Measurements from ENCODE around the gene OPTN. TPM values are rescaled to one million over a fixed set of nuclear protein-coding genes. Genes with fewer than 3 reads are reported as not detected.

OPTN gene
- total and polyA plus RNA-seq, 2 of the 8 experiments (the other 6 are each of a cell fraction or from before 2014, with no cell fraction given), result 4.8 to 20.1 TPM

GRCh38 chr10:13147161-13147560 is 47.2 kb downstream of the OPTN start (continued):
- TF ChIP-seq, protein P1, sequence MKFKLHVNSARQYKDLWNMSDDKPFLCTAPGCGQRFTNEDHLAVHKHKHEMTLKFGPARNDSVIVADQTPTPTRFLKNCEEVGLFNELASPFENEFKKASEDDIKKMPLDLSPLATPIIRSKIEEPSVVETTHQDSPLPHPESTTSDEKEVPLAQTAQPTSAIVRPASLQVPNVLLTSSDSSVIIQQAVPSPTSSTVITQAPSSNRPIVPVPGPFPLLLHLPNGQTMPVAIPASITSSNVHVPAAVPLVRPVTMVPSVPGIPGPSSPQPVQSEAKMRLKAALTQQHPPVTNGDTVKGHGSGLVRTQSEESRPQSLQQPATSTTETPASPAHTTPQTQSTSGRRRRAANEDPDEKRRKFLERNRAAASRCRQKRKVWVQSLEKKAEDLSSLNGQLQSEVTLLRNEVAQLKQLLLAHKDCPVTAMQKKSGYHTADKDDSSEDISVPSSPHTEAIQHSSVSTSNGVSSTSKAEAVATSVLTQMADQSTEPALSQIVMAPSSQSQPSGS (IDR thresholded peaks at IDR 0.05; ENCODE audit: low read length), result no peak
- TF ChIP-seq, protein P2, sequence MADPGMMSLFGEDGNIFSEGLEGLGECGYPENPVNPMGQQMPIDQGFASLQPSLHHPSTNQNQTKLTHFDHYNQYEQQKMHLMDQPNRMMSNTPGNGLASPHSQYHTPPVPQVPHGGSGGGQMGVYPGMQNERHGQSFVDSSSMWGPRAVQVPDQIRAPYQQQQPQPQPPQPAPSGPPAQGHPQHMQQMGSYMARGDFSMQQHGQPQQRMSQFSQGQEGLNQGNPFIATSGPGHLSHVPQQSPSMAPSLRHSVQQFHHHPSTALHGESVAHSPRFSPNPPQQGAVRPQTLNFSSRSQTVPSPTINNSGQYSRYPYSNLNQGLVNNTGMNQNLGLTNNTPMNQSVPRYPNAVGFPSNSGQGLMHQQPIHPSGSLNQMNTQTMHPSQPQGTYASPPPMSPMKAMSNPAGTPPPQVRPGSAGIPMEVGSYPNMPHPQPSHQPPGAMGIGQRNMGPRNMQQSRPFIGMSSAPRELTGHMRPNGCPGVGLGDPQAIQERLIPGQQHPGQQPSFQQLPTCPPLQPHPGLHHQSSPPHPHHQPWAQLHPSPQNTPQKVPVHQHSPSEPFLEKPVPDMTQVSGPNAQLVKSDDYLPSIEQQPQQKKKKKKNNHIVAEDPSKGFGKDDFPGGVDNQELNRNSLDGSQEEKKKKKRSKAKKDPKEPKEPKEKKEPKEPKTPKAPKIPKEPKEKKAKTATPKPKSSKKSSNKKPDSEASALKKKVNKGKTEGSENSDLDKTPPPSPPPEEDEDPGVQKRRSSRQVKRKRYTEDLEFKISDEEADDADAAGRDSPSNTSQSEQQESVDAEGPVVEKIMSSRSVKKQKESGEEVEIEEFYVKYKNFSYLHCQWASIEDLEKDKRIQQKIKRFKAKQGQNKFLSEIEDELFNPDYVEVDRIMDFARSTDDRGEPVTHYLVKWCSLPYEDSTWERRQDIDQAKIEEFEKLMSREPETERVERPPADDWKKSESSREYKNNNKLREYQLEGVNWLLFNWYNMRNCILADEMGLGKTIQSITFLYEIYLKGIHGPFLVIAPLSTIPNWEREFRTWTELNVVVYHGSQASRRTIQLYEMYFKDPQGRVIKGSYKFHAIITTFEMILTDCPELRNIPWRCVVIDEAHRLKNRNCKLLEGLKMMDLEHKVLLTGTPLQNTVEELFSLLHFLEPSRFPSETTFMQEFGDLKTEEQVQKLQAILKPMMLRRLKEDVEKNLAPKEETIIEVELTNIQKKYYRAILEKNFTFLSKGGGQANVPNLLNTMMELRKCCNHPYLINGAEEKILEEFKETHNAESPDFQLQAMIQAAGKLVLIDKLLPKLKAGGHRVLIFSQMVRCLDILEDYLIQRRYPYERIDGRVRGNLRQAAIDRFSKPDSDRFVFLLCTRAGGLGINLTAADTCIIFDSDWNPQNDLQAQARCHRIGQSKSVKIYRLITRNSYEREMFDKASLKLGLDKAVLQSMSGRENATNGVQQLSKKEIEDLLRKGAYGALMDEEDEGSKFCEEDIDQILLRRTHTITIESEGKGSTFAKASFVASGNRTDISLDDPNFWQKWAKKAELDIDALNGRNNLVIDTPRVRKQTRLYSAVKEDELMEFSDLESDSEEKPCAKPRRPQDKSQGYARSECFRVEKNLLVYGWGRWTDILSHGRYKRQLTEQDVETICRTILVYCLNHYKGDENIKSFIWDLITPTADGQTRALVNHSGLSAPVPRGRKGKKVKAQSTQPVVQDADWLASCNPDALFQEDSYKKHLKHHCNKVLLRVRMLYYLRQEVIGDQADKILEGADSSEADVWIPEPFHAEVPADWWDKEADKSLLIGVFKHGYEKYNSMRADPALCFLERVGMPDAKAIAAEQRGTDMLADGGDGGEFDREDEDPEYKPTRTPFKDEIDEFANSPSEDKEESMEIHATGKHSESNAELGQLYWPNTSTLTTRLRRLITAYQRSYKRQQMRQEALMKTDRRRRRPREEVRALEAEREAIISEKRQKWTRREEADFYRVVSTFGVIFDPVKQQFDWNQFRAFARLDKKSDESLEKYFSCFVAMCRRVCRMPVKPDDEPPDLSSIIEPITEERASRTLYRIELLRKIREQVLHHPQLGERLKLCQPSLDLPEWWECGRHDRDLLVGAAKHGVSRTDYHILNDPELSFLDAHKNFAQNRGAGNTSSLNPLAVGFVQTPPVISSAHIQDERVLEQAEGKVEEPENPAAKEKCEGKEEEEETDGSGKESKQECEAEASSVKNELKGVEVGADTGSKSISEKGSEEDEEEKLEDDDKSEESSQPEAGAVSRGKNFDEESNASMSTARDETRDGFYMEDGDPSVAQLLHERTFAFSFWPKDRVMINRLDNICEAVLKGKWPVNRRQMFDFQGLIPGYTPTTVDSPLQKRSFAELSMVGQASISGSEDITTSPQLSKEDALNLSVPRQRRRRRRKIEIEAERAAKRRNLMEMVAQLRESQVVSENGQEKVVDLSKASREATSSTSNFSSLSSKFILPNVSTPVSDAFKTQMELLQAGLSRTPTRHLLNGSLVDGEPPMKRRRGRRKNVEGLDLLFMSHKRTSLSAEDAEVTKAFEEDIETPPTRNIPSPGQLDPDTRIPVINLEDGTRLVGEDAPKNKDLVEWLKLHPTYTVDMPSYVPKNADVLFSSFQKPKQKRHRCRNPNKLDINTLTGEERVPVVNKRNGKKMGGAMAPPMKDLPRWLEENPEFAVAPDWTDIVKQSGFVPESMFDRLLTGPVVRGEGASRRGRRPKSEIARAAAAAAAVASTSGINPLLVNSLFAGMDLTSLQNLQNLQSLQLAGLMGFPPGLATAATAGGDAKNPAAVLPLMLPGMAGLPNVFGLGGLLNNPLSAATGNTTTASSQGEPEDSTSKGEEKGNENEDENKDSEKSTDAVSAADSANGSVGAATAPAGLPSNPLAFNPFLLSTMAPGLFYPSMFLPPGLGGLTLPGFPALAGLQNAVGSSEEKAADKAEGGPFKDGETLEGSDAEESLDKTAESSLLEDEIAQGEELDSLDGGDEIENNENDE (IDR thresholded peaks at IDR 0.05; ENCODE audit: insufficient replicate concordance, low read length), result no peak
- TF ChIP-seq EZH2 (IDR thresholded peaks at IDR 0.05; ENCODE audit: low read depth, low read length, severe bottlenecking) (no peak), CHD1 (IDR thresholded peaks at IDR 0.05; ENCODE audit: low read depth, low read length) (no peak), CTCF (IDR thresholded peaks at IDR 0.05; ENCODE audit: control extremely low read depth in 1 of 3, insufficient read depth in 1 of 3, low read depth in 1 of 3, low read length in 3 of 3) (no peak)

Data from H1 (cell line).